Measurements from ENCODE around the gene TCF12.

The TCF12 gene

DNA sequence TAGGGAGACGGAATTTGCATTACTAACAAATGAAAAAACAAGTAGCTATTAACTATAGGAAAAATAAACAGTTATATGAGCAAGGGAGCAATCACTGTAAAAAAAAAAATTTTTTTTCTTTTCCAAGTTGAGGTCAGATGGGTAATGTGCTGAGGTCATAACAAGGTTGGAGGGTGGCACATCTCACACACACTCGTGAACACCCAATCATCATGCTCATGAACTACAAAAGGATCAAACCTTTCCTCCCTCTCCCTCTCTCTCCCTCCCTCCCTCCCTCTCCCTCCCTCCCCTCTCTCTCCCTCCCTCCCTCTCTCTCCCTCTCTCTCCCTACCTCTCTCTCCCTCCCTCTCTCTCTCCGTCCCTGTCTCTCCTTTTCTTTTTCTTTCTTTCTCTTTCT, 360.0 kb downstream of the TCF12 start:
- FAIRE-seq, result no peak
- no peak for DNase-seq (ENCODE audit: insufficient read length, low spot score)

- DNase-seq (ENCODE audit: insufficient read length, low spot score) (no peak), FAIRE-seq (no peak)
Measured at GRCh38 chr15:57280464-57280863, 362.0 kb downstream of the TCF12 start.

GRCh38 chr15:57281321-57281720, 362.9 kb downstream of the TCF12 start:
- FAIRE-seq (no peak), DNase-seq (ENCODE audit: insufficient read length, low spot score) (no peak)

DNA sequence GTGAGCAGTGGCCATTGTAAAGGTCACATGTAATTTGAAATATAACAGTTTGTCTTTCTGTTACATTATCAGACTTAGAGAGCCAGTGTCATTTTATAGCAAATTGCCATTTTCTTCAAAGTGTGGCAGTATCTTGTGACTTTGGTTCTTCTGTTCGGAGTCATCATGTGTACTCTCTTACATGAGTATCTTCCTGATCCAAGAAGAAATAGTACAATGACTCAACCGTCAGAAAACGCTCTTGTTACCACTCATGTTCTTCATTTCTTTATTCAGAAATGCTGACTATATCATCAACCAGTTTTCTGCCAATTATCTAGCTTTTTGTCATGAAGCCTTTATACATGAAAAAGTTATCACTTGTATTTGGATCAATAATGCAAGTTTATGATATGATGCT, 364.2 kb downstream of the TCF12 start:
- no peak for DNase-seq (ENCODE audit: insufficient read length, low spot score)
- FAIRE-seq, result no peak

- no peak for FAIRE-seq
- no peak for DNase-seq (ENCODE audit: insufficient read length, low spot score)
Measured at GRCh38 chr15:57283774-57284503, 365.5 kb downstream of the TCF12 start.

GRCh38 chr15:57284535-57284934, 366.1 kb downstream of the TCF12 start:
- DNase-seq (ENCODE audit: insufficient read length, low spot score) (no peak), FAIRE-seq (no peak)

GRCh38 chr15:57285386-57285785, 366.9 kb downstream of the TCF12 start:
- FAIRE-seq, result no peak
- DNase-seq (ENCODE audit: insufficient read length, low spot score), result no peak

- FAIRE-seq (no peak), DNase-seq (ENCODE audit: insufficient read length, low spot score) (no peak)
Measured at GRCh38 chr15:57286446-57287122, 368.1 kb downstream of the TCF12 start.

GRCh38 chr15:57287123-57287521, 368.7 kb downstream of the TCF12 start:
- no peak for DNase-seq (ENCODE audit: insufficient read length, low spot score)
- no peak for FAIRE-seq

- no peak for DNase-seq (ENCODE audit: insufficient read length, low spot score)
- no peak for FAIRE-seq
Measured at GRCh38 chr15:57288926-57289580, 370.6 kb downstream of the TCF12 start.

DNA sequence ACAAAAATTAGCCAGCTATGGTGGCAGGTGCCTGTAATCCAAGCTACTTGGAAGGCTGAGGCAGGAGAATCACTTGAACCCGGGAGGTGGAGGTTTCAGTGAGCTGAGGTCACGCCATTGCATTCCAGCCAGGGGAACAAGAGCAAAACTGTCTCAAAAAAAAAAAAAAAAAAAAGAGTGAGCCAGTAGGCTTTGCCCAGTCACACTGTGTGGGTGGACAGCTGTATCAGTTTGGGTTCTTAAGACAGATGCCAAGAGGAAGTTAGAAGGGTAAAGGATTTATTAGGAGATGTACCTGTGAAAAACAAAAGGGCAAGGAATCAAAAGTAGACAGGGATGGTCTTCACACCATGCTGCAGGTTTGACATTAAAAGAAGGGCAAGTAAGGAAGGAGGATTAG, 371.7 kb downstream of the TCF12 start:
- DNase-seq (ENCODE audit: insufficient read length, low spot score), result no peak
- no peak for FAIRE-seq

GRCh38 chr15:57290826-57291225, 372.4 kb downstream of the TCF12 start:
- DNase-seq (ENCODE audit: insufficient read length, low spot score), result no peak
- FAIRE-seq, result no peak

DNA sequence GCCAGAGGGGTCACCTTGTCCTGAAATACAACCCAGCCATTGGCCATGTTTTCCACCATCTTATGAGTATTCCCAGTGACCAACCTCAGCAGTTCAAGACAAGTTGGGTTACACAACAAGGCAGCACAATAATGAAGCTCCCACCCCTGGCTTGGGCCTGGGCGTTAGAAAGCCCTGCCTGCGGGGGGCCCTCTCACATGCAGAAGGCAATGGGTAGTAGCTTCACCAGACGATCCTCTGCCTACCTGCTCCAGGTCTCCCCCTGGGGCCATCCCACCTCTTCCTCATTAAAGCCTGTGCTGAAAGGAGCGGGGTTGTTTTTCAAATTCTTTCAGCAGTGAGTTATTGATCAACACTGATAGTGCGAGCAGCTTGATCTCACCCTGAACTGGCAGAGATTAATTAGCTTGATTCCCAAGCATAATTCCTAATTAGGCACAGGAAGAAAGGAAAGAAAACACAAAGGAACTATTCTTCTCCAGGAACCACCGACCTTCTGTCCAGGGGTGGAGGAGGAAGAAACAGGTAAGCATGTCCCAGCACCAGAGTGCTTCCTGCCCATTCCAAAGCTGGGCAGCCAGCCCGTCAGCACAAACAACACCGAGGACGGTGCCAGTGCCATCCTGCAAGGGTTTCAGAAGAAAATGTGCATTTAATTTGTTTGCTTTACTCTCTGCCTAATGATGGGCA, 378.2 kb downstream of the TCF12 start:
- DNase-seq (ENCODE audit: insufficient read length, low spot score) (no peak), FAIRE-seq (no peak)

DNA sequence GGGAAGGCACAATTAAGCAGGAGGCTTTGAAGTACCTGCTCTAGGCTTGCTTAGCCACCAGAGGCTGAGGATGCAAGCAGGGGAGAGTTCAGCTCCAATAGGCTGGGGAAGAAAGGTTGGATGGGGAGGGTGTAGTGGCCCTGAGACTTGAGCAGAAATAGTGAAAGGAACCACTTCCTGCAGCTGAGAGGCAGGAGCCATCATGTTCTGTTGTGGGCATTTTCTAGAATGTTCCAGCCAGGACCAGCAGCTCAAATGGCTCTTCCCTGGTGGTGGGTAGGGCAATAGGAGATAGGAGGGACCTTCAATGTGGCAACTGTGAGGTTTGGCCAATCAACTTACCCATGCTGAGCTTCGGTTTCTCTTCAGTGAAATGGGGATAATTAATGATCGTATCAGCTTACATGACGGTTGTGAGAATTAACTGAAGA, 378.7 kb downstream of the TCF12 start:
- FAIRE-seq, result no peak
- DNase-seq (ENCODE audit: insufficient read length, low spot score), result no peak

DNA sequence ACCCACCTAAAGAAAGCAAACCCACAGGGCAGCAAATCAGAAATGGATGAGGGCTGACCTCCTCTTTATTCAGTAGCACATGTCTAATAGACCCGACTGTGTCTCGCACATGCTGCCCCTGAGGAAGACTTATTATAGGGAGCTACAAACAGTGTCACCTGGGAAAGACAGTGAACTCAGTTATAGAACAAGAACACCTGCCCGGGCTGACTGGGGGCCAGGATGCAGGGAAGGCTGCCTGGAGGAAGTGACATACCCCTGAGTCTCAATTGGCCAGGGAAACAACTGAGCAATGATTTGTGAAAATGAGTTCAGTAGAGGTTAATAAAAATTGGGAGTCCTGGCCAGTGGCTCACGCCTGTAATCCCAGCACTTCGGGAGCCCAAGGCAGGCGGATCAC, 379.2 kb downstream of the TCF12 start:
- no peak for DNase-seq (ENCODE audit: insufficient read length, low spot score)
- FAIRE-seq, result no peak

DNA sequence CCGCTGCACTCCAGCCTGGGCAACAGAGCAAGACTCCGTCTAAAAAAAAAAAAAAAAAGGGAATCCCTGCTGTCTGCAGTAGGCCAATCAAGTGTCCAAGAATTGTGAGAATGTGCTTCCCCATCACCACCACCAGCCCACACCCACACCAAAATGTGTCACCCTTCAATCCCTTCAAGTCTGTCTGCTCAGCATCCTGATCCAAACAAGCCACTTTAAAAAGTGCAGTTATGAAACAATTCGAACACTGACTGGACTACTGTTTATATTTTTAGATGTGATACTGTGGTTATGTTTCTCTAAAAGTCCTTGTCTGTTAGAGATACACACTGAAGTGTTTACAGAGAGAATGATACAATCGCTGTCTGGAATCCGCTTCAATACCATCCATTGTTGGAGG, 379.8 kb downstream of the TCF12 start:
- FAIRE-seq, result no peak

DNA sequence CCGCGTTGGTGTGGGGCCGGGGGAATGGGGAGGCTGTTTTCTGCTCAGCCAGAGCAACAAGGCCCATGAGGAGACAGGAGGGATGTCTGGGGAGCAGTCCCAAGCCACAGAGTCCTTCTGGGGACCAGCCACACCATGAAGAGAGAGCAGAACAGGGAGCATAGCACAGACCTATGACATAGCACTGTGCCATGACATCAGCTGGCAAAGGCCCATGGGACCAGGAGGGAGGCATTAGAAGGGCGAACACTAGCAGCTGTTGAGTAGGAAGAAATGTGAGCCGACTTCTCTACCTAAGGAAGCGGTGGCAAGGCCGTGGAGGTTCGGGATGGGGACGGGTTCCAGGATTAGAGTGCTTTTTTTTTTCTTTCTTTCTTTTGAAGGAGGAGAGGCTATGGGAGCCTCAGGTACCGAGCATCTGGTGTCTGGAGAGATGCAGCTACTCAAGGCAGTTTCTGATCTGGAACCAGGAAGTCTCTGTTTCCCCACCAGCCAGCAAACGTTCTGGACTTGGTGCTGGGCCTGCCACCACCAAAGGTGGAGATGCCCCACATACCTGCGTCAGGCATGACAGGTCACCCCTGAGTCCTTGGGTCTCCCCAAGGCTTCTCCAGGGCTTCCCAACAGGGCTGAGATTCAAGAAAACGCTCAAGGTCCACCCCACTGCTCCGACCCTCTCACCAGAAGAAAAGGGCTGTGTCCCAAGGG, 380.6 kb downstream of the TCF12 start:
- DNase-seq (ENCODE audit: insufficient read length, low spot score), result no peak
- FAIRE-seq, result no peak

More for the DNA sequence above, 379.8 kb downstream of the TCF12 start:
- no peak for DNase-seq (ENCODE audit: insufficient read length, low spot score)

GRCh38 chr15:57301307-57301706, 382.9 kb downstream of the TCF12 start:
- DNase-seq (ENCODE audit: insufficient read length, low spot score) (no peak), FAIRE-seq (no peak)

- DNase-seq (ENCODE audit: insufficient read length, low spot score) (no peak), FAIRE-seq (no peak)
Measured at GRCh38 chr15:57302640-57303257, 384.3 kb downstream of the TCF12 start.

DNA sequence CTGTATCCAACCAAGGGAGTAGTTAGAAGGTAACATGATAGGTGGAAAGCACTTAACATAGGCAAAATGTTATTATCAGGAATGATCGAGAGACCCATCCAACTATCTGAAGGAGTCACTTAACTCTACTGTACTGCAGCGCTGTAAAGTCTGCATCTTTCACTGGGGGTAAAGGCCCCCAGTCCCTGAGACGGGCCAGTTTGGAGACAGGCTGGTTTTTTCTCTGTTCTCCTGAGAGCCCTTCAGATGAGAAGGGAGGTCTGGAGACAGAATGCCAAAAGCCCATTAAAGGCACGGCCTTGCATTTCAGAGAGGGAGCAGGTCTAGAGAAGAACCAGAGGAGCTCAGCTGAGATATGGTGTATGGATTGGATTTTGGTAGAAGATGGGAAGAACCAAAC, 386.6 kb downstream of the TCF12 start:
- DNase-seq (ENCODE audit: insufficient read length, low spot score) (no peak), FAIRE-seq (no peak)

All from HTR-8/SVneo (cell line).